ENCODE measurements around the gene DRC7. TPM values are rescaled to one million over a fixed set of nuclear protein-coding genes. Genes with fewer than 3 reads are reported as not detected.

The DRC7 gene
- total and polyA plus RNA-seq, 9 of the 15 experiments (the other 6 are each of a cell fraction or from before 2014, with no cell fraction given) = 0.04 to 0.33 (median 0.12) TPM; not detected in 3

- TF ChIP-seq, protein P1, sequence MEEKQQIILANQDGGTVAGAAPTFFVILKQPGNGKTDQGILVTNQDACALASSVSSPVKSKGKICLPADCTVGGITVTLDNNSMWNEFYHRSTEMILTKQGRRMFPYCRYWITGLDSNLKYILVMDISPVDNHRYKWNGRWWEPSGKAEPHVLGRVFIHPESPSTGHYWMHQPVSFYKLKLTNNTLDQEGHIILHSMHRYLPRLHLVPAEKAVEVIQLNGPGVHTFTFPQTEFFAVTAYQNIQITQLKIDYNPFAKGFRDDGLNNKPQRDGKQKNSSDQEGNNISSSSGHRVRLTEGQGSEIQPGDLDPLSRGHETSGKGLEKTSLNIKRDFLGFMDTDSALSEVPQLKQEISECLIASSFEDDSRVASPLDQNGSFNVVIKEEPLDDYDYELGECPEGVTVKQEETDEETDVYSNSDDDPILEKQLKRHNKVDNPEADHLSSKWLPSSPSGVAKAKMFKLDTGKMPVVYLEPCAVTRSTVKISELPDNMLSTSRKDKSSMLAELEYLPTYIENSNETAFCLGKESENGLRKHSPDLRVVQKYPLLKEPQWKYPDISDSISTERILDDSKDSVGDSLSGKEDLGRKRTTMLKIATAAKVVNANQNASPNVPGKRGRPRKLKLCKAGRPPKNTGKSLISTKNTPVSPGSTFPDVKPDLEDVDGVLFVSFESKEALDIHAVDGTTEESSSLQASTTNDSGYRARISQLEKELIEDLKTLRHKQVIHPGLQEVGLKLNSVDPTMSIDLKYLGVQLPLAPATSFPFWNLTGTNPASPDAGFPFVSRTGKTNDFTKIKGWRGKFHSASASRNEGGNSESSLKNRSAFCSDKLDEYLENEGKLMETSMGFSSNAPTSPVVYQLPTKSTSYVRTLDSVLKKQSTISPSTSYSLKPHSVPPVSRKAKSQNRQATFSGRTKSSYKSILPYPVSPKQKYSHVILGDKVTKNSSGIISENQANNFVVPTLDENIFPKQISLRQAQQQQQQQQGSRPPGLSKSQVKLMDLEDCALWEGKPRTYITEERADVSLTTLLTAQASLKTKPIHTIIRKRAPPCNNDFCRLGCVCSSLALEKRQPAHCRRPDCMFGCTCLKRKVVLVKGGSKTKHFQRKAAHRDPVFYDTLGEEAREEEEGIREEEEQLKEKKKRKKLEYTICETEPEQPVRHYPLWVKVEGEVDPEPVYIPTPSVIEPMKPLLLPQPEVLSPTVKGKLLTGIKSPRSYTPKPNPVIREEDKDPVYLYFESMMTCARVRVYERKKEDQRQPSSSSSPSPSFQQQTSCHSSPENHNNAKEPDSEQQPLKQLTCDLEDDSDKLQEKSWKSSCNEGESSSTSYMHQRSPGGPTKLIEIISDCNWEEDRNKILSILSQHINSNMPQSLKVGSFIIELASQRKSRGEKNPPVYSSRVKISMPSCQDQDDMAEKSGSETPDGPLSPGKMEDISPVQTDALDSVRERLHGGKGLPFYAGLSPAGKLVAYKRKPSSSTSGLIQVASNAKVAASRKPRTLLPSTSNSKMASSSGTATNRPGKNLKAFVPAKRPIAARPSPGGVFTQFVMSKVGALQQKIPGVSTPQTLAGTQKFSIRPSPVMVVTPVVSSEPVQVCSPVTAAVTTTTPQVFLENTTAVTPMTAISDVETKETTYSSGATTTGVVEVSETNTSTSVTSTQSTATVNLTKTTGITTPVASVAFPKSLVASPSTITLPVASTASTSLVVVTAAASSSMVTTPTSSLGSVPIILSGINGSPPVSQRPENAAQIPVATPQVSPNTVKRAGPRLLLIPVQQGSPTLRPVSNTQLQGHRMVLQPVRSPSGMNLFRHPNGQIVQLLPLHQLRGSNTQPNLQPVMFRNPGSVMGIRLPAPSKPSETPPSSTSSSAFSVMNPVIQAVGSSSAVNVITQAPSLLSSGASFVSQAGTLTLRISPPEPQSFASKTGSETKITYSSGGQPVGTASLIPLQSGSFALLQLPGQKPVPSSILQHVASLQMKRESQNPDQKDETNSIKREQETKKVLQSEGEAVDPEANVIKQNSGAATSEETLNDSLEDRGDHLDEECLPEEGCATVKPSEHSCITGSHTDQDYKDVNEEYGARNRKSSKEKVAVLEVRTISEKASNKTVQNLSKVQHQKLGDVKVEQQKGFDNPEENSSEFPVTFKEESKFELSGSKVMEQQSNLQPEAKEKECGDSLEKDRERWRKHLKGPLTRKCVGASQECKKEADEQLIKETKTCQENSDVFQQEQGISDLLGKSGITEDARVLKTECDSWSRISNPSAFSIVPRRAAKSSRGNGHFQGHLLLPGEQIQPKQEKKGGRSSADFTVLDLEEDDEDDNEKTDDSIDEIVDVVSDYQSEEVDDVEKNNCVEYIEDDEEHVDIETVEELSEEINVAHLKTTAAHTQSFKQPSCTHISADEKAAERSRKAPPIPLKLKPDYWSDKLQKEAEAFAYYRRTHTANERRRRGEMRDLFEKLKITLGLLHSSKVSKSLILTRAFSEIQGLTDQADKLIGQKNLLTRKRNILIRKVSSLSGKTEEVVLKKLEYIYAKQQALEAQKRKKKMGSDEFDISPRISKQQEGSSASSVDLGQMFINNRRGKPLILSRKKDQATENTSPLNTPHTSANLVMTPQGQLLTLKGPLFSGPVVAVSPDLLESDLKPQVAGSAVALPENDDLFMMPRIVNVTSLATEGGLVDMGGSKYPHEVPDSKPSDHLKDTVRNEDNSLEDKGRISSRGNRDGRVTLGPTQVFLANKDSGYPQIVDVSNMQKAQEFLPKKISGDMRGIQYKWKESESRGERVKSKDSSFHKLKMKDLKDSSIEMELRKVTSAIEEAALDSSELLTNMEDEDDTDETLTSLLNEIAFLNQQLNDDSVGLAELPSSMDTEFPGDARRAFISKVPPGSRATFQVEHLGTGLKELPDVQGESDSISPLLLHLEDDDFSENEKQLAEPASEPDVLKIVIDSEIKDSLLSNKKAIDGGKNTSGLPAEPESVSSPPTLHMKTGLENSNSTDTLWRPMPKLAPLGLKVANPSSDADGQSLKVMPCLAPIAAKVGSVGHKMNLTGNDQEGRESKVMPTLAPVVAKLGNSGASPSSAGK (IDR thresholded peaks at IDR 0.05) = no peak
- TF ChIP-seq SRSF7 (optimal IDR thresholded peaks at IDR 0.05; ENCODE audit: low read depth, low read length) (no peak), SMARCA4 (IDR thresholded peaks at IDR 0.05) (no peak), ZNF217 (CRISPR knock-in tag; IDR thresholded peaks at IDR 0.05) (no peak), ZNF717 (CRISPR knock-in tag; IDR thresholded peaks at IDR 0.05) (no peak), THRAP3 (IDR thresholded peaks at IDR 0.05; ENCODE audit: borderline replicate concordance) (no peak), FOXO4 (CRISPR knock-in tag; IDR thresholded peaks at IDR 0.05) (no peak), MAFG (tag; conservative IDR thresholded peaks at IDR 0.05) (no peak)
- TF ChIP-seq, protein P2, sequence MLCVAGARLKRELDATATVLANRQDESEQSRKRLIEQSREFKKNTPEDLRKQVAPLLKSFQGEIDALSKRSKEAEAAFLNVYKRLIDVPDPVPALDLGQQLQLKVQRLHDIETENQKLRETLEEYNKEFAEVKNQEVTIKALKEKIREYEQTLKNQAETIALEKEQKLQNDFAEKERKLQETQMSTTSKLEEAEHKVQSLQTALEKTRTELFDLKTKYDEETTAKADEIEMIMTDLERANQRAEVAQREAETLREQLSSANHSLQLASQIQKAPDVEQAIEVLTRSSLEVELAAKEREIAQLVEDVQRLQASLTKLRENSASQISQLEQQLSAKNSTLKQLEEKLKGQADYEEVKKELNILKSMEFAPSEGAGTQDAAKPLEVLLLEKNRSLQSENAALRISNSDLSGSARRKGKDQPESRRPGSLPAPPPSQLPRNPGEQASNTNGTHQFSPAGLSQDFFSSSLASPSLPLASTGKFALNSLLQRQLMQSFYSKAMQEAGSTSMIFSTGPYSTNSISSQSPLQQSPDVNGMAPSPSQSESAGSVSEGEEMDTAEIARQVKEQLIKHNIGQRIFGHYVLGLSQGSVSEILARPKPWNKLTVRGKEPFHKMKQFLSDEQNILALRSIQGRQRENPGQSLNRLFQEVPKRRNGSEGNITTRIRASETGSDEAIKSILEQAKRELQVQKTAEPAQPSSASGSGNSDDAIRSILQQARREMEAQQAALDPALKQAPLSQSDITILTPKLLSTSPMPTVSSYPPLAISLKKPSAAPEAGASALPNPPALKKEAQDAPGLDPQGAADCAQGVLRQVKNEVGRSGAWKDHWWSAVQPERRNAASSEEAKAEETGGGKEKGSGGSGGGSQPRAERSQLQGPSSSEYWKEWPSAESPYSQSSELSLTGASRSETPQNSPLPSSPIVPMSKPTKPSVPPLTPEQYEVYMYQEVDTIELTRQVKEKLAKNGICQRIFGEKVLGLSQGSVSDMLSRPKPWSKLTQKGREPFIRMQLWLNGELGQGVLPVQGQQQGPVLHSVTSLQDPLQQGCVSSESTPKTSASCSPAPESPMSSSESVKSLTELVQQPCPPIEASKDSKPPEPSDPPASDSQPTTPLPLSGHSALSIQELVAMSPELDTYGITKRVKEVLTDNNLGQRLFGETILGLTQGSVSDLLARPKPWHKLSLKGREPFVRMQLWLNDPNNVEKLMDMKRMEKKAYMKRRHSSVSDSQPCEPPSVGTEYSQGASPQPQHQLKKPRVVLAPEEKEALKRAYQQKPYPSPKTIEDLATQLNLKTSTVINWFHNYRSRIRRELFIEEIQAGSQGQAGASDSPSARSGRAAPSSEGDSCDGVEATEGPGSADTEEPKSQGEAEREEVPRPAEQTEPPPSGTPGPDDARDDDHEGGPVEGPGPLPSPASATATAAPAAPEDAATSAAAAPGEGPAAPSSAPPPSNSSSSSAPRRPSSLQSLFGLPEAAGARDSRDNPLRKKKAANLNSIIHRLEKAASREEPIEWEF (CRISPR knock-in tag; IDR thresholded peaks at IDR 0.05) = no peak
These were observed 25.6 kb downstream of the DRC7 start (continued) for GRCh38 chr16:57720142-57720575.
